TTC549 (cell line): Measurements from ENCODE around the gene C19orf33.
"Not testable (repeated sequence)": the region's sequence is repeated elsewhere in the genome, so short reads cannot be mapped to it uniquely, and the experiment has no call there.

Source experiments
- FAIRE-seq: peaks from 2 replicates; lab custom pipeline; 2012; peaks lifted over from hg19 to GRCh38; lab: Jason Lieb, UNC

C19orf33 gene

GRCh38 chr19:38303517-38304351, at the start of gene C19orf33:
Gene C19orf33, plus strand, starts transcription at chr19:38304251. Its CDS starts 11 bp downstream, at chr19:38304262.
- no peak for FAIRE-seq

DNA sequence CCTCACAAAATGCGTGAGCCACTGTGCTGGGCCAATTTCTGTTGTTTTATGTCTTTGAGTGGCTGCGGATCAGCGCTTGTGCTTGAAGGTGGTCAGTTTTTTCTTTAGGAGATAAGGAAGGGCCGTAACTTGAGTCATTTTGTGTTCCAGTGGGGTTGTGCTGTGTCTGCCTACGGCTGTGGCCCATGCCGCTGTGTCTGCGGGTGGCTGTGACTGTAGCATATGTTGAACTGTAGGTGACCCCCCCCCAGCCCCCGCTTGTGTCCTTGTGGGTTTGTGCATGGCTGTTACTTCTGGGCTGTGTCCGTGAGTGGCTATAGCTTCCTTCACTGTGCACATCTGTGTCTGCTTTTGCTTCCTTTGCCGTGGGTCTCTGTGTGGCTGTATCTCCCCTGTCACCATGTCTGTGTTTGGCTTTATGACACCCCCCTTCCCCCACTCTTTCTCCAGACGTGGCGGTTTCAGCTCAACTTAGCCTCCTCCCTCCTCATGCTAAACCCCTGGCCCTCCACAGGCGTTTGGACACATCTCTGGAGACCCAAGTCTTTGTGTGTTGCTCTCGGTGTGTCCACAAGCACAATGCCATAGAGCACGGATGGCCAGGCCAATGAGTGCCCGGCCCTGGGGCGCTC, 48.6 kb upstream of the C19orf33 start:
- FAIRE-seq: no peak

DNA sequence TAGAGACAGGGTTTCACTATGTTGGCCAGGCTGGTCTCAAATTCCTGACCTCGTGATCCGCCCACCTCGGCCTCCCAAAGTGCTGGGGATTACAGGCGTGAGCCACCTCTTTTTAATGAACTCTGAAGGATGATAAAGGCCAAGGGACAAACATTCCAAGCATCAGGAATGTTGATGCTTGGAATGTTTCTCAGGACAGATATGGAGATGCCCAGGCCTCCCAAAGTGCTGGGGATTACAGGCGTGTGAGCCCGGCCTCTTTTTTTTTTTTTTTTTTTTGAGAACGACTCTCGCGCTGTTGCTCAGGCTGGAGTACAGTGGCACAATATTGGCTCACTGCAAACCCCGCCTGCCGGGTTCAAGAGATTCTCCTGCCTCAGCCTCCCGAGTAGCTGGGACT, 42.1 kb upstream of the C19orf33 start:
- FAIRE-seq: not testable (repeated sequence)

GRCh38 chr19:38262585-38263268, 41.3 kb upstream of the C19orf33 start:
- FAIRE-seq: no peak

DNA sequence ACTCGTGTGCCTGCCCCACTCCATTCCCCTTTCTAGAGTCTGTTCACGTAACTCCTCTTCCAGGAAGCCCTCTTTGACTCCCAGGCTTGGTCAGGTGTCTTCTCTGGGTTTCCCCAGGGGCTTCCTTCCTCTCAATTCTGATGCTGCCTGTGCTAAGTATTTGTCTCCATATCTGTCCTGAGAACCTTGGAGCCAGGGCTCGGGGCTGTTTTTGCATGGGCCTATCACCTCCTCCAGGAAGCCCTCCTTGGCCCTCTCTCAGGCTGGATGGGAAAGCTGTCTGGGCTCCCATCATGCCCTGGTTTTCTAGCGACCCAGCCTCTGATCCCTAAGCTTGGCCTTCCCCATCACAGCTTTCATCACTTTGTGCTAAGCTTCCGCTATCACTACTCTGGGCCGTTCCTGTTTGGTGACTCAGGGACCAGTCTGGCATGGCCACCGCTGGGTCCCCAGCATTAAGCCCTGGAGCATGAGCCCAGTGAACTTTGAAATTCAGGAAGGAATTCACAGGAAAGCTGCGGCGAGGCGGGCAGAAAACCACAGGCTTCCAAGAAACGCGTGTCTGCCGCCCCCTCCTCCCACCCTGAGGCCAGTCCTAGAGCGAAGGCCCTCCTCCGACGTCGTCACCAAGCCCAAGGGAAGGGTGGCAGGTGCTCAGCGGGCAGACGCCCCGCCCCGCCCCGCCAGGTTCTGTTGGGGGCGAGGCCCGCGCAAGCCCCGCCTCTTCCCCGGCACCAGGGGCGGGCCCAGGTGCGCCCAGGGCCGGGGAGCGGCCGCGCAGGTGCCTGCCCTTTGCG, 40.2 kb upstream of the C19orf33 start:
- FAIRE-seq: no peak

DNA sequence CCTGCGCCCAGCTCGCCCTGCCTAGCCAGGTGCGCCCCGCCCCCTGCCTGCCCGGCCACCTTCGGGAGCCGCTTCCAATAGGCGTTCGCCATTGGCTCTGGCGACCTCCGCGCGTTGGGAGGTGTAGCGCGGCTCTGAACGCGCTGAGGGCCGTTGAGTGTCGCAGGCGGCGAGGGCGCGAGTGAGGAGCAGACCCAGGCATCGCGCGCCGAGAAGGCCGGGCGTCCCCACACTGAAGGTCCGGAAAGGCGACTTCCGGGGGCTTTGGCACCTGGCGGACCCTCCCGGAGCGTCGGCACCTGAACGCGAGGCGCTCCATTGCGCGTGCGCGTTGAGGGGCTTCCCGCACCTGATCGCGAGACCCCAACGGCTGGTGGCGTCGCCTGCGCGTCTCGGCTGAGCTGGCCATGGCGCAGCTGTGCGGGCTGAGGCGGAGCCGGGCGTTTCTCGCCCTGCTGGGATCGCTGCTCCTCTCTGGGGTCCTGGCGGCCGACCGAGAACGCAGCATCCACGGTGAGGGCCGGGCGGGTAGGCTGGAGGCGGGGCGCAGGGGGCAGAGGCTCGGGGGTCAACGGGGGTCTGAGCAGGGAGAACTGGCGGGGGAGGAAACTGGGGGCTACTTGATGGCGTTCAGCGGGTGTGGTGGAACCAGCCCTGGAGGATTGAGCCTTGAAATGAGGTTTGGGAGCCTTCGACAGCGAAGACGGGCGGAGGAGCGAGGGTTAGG, 39.4 kb upstream of the C19orf33 start, which contains the start of gene SPINT2:
SPINT2 (plus strand) TSS at position 88 of the 727 bp plus-strand sequence; CDS start at position 408, 320 bp downstream.
- no peak for FAIRE-seq

GRCh38 chr19:38265213-38265861, 38.7 kb upstream of the C19orf33 start:
- FAIRE-seq: no peak

DNA sequence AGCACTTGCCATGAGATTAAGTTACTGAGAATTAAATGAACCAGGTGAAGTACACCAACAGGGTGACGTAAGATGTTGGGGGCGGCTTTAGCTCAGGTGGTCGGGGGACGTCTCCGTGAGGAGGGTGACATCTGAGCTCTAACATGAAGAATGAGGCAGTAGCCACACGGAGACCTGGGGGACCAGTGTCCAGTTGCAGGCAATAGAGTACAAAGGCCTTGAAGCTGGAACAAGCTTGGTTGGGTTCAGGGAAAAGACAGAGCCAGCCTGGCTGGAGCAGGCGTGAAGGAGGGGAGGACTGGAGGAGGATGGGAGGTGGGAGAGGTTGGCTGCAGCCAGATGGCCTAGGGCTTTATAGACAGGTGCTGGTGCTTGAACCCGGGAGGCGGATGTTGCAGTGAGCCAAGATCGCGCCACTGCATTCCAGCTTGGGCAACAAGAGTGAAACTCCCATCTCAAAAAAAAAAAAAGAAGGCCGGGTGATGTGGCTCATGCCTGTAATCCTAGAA, 38.1 kb upstream of the C19orf33 start:
- FAIRE-seq: no peak

- FAIRE-seq: no peak
These were observed 37.0 kb upstream of the C19orf33 start for GRCh38 chr19:38266981-38267597.

GRCh38 chr19:38267761-38268483, 36.1 kb upstream of the C19orf33 start:
- FAIRE-seq: no peak

GRCh38 chr19:38268539-38268938, 35.5 kb upstream of the C19orf33 start:
- FAIRE-seq: no peak

- no peak for FAIRE-seq
These were observed 33.4 kb upstream of the C19orf33 start for GRCh38 chr19:38270587-38271167.

DNA sequence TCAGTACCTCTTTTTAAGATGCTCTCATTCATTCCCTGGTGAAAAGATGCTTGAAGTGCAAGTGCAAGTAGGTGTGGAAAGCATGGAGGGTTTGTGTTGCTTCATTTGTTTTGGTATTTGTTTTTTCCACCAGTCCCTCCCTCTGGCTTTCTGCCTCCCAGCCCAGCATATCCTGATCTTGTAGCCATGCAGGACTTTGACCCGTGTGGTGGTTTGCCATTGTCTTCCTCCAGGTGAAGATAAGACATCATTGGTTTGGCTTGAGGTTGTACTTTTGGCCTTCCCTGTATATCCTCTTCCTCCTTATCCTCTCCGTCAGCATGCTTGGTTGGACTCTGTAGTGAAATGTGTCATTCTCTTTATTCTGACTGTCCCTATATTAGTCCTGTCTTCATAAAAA, 30.6 kb upstream of the C19orf33 start:
- no peak for FAIRE-seq

- no peak for FAIRE-seq
These were observed 29.3 kb upstream of the C19orf33 start for GRCh38 chr19:38274739-38275138.

DNA sequence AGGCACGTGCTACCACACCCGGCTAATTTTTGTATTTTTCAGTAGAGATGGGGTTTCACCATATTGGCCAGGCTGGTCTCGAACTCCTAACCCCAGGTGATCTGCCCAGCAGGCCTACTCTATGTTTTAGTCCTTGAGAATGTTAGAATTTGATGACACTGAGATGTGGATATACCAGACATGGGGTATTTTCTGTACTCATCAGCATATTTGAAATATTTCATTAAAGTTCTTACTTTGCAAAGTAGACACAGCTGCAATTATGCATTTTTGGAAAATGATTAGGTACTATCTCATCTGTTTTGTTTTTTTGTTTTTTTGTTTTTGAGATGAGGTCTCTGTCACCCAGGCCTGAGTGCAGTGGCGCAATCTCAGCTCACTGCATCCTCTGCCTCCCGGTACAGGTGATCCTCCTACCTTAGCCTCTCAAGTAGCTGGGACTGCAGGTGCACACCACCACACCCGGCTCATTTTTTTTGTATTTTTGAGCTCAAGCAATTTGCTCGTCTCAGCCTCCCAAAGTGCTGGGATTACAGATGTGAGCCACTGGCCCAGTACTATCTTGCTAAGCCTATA, 27.0 kb upstream of the C19orf33 start:
- no peak for FAIRE-seq

GRCh38 chr19:38277549-38277948, 26.5 kb upstream of the C19orf33 start:
- FAIRE-seq: no peak

GRCh38 chr19:38277969-38278680, 25.9 kb upstream of the C19orf33 start:
- FAIRE-seq: no peak

DNA sequence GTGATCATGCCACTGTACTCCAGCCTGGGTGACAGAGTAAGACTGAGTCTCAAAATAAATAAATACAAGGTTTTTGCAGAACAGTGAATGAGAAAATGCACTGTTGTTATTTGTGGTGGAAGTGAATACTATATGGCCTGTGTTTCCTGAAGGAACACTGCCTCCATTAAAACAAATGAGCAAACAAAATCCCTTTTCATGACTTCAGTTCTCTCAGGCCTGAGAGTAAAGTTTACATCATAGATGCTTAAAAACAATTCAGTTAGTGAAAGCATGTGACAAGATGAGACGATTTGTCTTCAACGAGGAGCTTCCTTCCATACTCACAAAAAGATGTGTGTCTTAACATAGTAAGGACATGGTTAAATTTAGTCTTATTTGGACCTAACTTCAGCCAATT, 25.3 kb upstream of the C19orf33 start:
- no peak for FAIRE-seq
